SK-N-SH treated with all-trans-retinoic acid at 6 μM for 48 hours (cell line): ENCODE measurements around the gene LCNL1.

ENCODE experiments used
- ATAC-seq: fragments of 200-7000 bp; cut with Tn5 transposase; 3 replicates; pipeline ENCODE4 v1.9.1; 2020; ENCODE audit warnings: mild to moderate bottlenecking, moderate library complexity
- BACH2 ChIP-seq: fragments of 250-450 bp; sonication (Bioruptor Pico); IDR thresholded peaks from 2 replicates; pipeline ENCODE4 v1.9.0; 2021; ENCODE audit warnings: mild to moderate bottlenecking, borderline replicate concordance
- CREB5 ChIP-seq: fragments of 250-450 bp; sonication (Bioruptor Pico); IDR thresholded peaks from 2 replicates; pipeline ENCODE4 v1.5.1; 2020; ENCODE audit warnings: low read depth, mild to moderate bottlenecking, moderate library complexity
- CSDC2 ChIP-seq: fragments of 250-450 bp; sonication (Bioruptor Pico); IDR thresholded peaks from 2 replicates; pipeline ENCODE4 v1.5.0; 2020; ENCODE audit warnings: mild to moderate bottlenecking, moderate library complexity
- CSRNP3 ChIP-seq: fragments of 250-450 bp; sonication (Bioruptor Pico); IDR thresholded peaks from 2 replicates; pipeline ENCODE4 v1.5.1; 2021; ENCODE audit warnings: mild to moderate bottlenecking, moderate library complexity
- ESRRG ChIP-seq: fragments of 250-450 bp; sonication (Bioruptor Pico); IDR thresholded peaks from 2 replicates; pipeline ENCODE4 v1.6.1; 2021; ENCODE audit warnings: mild to moderate bottlenecking
- GLIS3 ChIP-seq: fragments of 250-450 bp; sonication (Bioruptor Pico); IDR thresholded peaks from 2 replicates; pipeline ENCODE4 v1.5.0; 2020; ENCODE audit warnings: mild to moderate bottlenecking, moderate library complexity
- ISL1 ChIP-seq: fragments of 250-450 bp; sonication (Bioruptor Pico); IDR thresholded peaks from 2 replicates; pipeline ENCODE4 v2.1.2; 2022; ENCODE audit warnings: mild to moderate bottlenecking, moderate library complexity
- OSR1 ChIP-seq: fragments of 250-450 bp; sonication (Bioruptor Pico); IDR thresholded peaks from 2 replicates; pipeline ENCODE4 v1.8.0; 2022; ENCODE audit warnings: moderate library complexity, mild to moderate bottlenecking, inconsistent platforms
- PATZ1 ChIP-seq: fragments of 250-450 bp; sonication (Bioruptor Pico); IDR thresholded peaks from 2 replicates; pipeline ENCODE4 v1.8.0; 2020; ENCODE audit warnings: mild to moderate bottlenecking, moderate library complexity, borderline replicate concordance
- POU6F1 ChIP-seq: fragments of 250-450 bp; sonication (Bioruptor Pico); IDR thresholded peaks from 2 replicates; pipeline ENCODE4 v1.8.0; 2021; ENCODE audit warnings: low read depth, mild to moderate bottlenecking, moderate library complexity, borderline replicate concordance
- PPARA ChIP-seq: fragments of 250-450 bp; sonication (Bioruptor Pico); IDR thresholded peaks from 2 replicates; pipeline ENCODE4 v1.5.0; 2020; ENCODE audit warnings: mild to moderate bottlenecking, borderline replicate concordance
- SNAI2 ChIP-seq: fragments of 250-450 bp; sonication (Bioruptor Pico); IDR thresholded peaks from 2 replicates; pipeline ENCODE4 v1.5.0; 2020; ENCODE audit warnings: mild to moderate bottlenecking, moderate library complexity
- TOX ChIP-seq: fragments of 250-450 bp; sonication (Bioruptor Pico); IDR thresholded peaks from 2 replicates; pipeline ENCODE4 v1.8.0; 2021; ENCODE audit warnings: mild to moderate bottlenecking, moderate library complexity, borderline replicate concordance
- TSHZ2 ChIP-seq: fragments of 250-450 bp; sonication (Bioruptor Pico); IDR thresholded peaks from 2 replicates; pipeline ENCODE4 v1.5.0; 2020; ENCODE audit warnings: mild to moderate bottlenecking, moderate library complexity
- ZC3H10 ChIP-seq: fragments of 250-450 bp; sonication (Bioruptor Pico); IDR thresholded peaks from 2 replicates; pipeline ENCODE4 v1.5.1; 2021; ENCODE audit warnings: mild to moderate bottlenecking, moderate library complexity
- ZFP3 ChIP-seq: fragments of 250-450 bp; sonication (Bioruptor Pico); IDR thresholded peaks from 2 replicates; pipeline ENCODE4 v1.5.0; 2020; ENCODE audit warnings: mild to moderate bottlenecking, moderate library complexity
- ZFP30 ChIP-seq: fragments of 450-650 bp; formaldehyde crosslinking; IDR thresholded peaks from 2 replicates; pipeline ENCODE4 v1.5.0; 2022; ENCODE audit warnings: mild to moderate bottlenecking, moderate library complexity
- ZNF565 ChIP-seq: fragments of 450-650 bp; formaldehyde crosslinking; conservative IDR thresholded peaks from 2 replicates; pipeline ENCODE4 v1.5.0; 2020; ENCODE audit warnings: low read depth, mild to moderate bottlenecking, moderate library complexity
- ZNF70 ChIP-seq: fragments of 450-650 bp; formaldehyde crosslinking; IDR thresholded peaks from 2 replicates; pipeline ENCODE4 v1.5.0; 2020; ENCODE audit warnings: mild to moderate bottlenecking, moderate library complexity

Gene LCNL1

GRCh38 chr9:137023157-137023556, 40.4 kb downstream of the LCNL1 start (continued):
- TF ChIP-seq TSHZ2 (CRISPR knock-in tag) (no peak), CSDC2 (CRISPR knock-in tag) (no peak), ESRRG (no peak), CSRNP3 (CRISPR knock-in tag) (no peak), SNAI2 (CRISPR knock-in tag) (no peak)

- no peak for ATAC-seq
- TF ChIP-seq SNAI2 (CRISPR knock-in tag) (no peak), CREB5 (CRISPR knock-in tag) (no peak), CSDC2 (CRISPR knock-in tag) (no peak), ISL1 (CRISPR knock-in tag) (no peak), ZNF565 (CRISPR knock-in tag) (no peak), ZNF70 (CRISPR knock-in tag) (no peak), ZC3H10 (no peak), ZFP30 (no peak), CSRNP3 (CRISPR knock-in tag) (no peak), TSHZ2 (CRISPR knock-in tag) (no peak), PPARA (CRISPR knock-in tag) (no peak), PATZ1 (no peak), ZFP3 (CRISPR knock-in tag) (no peak), TOX (CRISPR knock-in tag) (no peak), GLIS3 (no peak), OSR1 (CRISPR knock-in tag) (no peak)
These were observed 40.8 kb downstream of the LCNL1 start for GRCh38 chr9:137023583-137023991.

GRCh38 chr9:137025517-137025966, 42.7 kb downstream of the LCNL1 start:
- no peak for ATAC-seq
- TF ChIP-seq POU6F1 (CRISPR knock-in tag) (no peak), ZNF565 (CRISPR knock-in tag) (no peak), CREB5 (CRISPR knock-in tag) (no peak), ZNF70 (CRISPR knock-in tag) (no peak), ISL1 (CRISPR knock-in tag) (no peak), TSHZ2 (CRISPR knock-in tag) (no peak), OSR1 (CRISPR knock-in tag) (no peak), SNAI2 (CRISPR knock-in tag) (no peak), BACH2 (no peak)
